Measurements from ENCODE around the gene ERBB2. TPM values are rescaled to one million over a fixed set of nuclear protein-coding genes. Genes with fewer than 3 reads are reported as not detected.

Gene ERBB2
- total and polyA plus RNA-seq, 2 of the 4 experiments (the other 2 are of a cell fraction) = 28.7 to 33.3 TPM

- TF ChIP-seq CTCF (conservative IDR thresholded peaks at IDR 0.05; ENCODE audit: low read depth, low read length) (no peak), CHD1 (IDR thresholded peaks at IDR 0.05; ENCODE audit: low read depth, low read length) (no peak)
Observed at GRCh38 chr17:39678340-39679116, 21.3 kb upstream of the ERBB2 start (continued).

Data from IMR-90 (cell line).